Brain pericyte (primary cell): Measurements from ENCODE around the gene SNRPA1.

ENCODE experiments used
- DNase-seq: peaks from one replicate; pipeline ENCODE4 v3.0.0-alpha.2; 2012; ENCODE audit warnings: low read depth, low spot score

SNRPA1 gene

DNA sequence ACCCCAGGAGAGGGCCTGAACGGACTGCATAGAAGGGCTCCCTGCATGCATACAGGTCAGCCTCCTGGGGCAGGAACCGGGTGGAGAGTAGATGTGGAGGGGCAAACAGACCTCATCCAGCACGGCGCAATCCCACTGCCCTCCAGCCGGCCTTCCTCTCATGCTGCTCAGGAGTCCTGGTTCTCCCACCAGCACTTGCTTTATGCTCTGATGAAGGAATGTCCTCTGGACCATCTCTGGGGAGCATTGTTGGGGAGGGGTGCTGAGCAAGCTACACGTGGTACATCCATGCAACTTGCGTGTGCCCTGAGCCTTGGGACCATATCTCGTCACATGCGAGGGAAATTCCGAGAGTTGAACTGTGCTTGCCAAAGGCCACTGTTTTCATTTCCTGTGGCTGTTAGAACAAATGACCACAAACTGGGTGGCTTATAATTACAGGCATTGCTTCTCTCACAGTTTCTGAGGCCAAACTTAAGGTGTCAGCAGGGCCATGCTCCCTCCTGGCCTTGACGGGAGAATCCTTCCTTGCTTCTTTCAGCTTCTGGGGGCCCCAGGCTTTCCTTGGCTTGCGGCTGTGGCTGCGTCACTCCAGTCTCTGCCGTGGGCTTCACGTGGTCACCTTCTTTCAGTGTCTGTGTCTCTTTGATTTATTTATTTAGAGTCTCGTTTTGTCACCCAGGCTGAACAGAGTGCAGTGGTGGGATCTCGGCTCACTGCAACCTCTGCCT is 30.0 kb downstream of the SNRPA1 start:
- no peak for DNase-seq

DNA sequence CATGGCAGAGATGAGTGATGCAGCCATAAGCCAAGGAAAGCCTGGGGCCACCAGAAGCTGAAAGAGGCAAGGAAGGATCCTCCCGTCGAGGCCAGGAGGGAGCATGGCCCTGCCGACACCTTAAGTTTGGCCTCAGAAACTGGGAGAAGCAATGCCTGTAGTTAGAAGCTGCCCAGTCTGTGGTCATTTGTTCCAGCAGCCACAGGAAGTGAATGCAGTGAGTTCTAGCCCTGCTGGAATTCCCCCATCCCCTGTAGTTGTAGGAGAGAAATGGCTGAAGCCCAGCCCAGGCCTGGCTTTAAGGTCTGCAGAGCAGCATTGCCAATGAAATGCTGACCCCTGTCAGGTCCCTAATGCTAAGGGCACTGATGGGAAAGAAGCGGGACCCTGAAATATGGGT is 31.0 kb downstream of the SNRPA1 start:
- DNase-seq: no peak

DNA sequence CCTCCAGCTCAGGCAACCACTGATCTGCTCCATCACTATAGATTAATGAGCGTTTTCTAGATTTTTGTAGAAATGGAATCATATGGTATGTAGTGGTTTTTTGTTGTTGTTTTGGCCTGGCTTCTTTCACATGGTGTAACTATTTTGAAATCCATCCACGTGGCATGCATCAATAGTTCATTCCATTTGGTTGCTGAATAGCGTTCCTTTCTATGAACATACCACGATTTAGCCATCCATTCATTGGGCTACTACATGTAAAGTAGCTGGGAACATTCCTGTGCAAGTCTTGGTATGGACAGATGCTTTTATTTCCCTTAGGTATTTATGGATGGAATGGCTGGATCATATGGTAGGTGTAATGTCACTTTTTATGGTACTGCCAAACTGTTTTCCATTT is 32.5 kb downstream of the SNRPA1 start:
- DNase-seq: no peak

DNA sequence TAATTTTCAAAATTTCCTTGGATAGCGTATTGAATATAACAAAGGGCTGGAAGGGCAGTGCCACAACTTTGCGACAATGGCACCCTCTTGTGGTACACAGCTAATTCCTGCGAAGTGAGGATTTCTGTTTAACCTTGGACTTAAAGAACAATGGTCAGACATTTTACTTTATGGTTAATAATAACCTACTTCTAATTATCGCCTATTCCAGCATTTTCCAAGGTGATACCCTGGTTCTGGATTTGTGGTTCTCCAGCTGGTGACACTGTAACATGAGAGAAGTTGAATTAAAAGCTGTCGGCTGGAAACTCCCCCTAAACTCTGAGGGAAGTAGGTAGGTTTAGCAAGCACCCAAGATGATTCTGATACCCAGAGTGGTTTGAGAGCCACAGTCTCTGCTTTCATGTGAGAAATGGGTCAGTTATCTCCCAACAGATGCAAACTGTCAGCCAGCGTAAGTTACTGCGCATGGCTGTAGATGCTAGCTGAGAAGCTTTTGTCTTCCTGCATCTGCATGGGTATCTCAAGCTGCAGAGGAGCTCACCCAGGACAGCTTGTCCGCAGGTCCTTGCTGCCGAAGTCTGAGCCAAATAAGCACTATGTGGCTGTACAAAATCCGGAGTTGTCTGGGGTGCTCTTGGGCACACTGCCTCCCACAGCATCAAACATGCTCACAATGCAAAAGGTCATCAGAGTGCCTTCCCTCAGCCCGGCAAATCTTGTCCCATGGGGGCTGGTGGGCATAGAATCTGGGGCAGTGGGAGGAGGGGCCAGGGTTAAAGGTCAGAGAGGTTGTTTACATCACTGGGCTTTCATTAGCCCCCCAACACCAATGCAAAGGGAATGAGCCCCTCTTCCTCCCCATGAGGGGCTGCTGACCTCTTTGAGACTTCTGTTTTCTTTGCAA is 36.6 kb downstream of the SNRPA1 start:
- DNase-seq: peak; percentile 55

DNA sequence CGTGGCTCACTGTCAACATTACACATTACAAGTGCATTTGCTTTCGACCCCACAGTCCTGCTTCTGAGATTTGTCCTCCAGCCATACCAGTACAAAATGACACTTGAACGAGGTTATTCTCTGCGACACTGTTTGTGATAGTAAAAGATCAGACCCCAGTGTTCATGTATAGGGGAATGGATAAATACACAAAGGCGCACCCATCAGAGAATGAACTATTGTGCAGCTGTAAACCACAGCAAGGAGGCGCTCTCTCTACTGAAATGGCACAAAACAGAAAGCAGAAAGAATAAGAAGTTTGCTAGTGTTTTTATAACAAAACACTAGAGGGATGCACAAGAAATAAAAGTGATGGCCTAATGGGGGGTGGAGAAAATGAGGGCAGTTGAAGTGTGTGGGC is 38.3 kb downstream of the SNRPA1 start:
- DNase-seq: no peak

DNA sequence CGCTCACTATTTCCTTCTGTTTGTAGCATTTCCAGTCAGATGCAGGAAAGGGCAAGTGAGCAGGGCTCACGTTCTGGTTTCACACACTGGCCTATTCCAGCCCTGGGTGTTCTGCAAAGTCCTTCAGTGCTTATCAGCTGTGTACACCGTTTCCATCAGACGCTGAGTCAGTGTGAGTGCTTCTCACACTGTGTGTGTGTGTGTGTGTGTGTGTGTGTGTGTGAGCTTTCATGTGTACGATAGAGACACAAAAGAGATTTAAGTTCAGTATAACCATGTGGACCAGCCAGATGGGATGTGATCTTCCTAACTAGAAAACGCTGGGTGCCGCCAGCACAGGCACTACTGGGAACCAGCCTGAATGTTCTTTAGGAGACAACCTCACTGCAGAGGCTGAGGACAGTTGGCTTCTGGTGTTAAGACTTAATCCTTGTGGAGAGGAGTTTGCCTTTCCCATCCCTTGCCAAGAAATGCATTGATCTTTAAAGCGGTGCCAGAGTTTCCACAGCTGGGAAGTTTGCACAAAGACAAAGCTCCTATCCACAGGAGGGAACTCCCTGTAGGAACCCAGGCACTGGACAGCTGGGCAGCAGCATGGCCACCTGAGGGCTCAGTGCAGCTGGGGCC is 39.3 kb downstream of the SNRPA1 start:
- DNase-seq: peak; percentile 80

DNA sequence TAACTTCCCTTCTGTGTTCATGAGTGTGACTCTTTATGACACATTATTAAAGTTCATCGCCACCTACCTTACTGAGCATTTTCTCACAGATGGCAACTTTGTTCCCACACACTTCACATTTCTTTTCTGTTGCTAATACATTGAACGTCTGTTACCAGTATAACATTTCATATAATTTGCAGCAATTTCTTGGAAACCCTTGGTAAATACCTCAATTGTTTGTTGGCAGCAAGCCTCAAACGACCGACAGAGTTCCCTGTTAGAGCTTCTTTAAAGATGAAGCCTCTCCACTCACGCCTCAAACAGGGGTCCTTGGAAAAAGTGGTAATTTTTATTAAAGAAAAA is 40.0 kb downstream of the SNRPA1 start:
- DNase-seq: no peak

DNA sequence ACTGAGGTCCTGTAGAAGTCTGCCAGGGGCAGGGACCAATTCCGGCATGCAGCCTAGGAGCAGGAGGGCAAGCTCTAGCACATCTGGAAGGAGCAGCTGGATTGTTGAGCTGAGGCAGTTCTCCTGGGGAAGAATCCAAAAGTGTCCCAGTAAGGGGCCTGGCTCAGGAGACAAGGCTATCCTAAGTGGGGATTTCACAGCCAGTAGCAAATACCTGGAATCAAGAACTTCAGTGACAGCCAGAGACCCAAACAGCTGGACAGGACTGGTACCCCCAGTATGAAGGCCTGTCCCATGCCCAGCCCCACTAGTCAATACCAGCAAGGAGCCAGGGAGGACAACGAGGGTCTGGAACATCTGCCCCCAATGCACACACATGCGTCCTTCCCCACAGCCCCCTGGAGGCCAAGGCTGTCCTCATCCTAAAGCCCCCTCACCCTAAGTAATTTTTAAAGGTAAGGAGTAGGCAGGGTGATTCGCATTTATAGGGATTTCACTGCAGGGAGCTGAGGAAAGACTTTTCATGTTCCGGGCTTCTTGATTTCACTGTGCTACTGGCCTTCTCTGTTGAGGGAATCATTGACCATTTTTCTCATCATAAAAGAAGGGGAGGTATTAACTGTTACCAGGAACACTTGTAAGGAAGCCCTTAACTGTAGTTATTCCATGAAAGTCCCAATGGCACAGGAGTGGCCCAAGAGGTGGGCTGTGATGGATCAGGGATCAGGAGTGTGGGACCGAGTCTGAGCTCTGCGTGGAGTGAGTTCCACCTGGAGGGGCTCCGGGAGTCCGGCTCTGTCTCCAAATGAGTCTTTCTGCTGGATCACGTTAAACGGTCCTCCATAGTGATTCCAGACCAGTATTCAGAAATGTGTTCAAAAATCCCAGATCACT is 40.6 kb downstream of the SNRPA1 start:
- no peak for DNase-seq

DNA sequence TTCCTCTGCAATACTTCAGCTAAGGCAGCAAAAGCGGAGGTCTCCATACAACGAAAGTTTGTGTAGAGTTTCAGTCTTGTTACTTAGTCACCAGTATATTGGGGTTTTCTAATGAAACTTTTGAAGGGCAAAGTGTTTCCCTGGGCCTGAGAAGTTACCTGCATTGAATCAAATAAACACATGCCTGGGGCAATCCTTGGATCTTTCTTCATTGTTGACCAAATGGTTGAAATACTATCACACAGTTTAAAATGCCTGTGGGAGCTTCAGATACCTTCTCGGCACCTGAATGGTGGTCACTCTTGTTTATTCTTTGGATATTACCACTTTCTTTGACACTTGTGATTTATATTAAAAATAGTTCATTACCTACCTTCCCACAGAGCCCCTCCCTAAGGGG is 42.2 kb downstream of the SNRPA1 start:
- DNase-seq: no peak

DNA sequence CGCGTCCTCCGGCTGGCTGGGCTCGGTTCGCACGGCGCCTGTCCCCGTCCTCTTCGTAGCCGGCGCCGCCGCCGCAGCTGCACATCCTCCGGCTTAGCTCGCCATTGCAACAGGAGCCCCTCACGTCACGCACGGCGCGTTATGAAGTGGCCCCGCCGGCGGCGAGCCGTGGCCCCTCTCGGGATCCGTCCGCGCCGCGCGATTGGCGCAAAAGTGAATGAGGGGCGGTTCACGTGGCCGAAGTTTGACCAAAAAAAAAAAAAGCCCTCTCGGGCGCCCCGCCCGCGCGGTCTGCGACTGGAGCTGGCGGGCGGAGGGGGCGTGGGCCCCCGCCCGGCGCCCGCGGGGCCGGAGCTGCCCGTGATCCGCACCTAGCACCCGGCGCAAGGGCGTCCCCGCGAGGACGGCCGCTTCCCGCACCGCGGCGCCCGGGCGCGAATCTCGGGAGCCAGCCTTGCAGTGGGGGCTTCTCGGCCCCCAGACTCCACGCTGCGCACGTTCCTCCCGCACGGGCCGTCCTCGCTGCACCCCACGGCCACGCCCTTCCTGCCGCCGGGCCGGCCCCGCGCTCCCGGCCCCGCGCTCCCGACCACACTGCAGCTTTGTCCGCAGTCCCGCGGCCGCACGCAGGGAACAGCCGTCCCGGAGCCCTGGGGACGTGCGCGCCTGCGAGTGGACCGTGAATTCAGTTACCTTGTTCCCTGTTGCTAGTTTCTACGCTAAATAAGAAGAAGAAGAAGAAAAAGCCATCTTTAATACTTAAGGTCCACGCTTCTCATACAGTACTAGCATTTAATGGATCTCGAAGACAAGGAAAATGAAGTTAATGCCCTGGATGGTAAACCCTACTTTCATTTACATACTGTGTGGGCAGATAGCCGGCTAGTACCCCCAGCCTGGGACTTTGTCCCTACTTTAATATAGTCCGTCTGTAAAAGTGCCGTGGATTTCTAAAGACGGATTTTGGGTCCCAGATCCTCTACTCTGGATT is 42.9 kb downstream of the SNRPA1 start, which contains the start of gene CHSY1:
CHSY1 (minus strand) TSS at position 219 of the 991 bp plus-strand sequence. CDS start 592 bp downstream, outside the sequence.
- peak; percentile 90 for DNase-seq

DNA sequence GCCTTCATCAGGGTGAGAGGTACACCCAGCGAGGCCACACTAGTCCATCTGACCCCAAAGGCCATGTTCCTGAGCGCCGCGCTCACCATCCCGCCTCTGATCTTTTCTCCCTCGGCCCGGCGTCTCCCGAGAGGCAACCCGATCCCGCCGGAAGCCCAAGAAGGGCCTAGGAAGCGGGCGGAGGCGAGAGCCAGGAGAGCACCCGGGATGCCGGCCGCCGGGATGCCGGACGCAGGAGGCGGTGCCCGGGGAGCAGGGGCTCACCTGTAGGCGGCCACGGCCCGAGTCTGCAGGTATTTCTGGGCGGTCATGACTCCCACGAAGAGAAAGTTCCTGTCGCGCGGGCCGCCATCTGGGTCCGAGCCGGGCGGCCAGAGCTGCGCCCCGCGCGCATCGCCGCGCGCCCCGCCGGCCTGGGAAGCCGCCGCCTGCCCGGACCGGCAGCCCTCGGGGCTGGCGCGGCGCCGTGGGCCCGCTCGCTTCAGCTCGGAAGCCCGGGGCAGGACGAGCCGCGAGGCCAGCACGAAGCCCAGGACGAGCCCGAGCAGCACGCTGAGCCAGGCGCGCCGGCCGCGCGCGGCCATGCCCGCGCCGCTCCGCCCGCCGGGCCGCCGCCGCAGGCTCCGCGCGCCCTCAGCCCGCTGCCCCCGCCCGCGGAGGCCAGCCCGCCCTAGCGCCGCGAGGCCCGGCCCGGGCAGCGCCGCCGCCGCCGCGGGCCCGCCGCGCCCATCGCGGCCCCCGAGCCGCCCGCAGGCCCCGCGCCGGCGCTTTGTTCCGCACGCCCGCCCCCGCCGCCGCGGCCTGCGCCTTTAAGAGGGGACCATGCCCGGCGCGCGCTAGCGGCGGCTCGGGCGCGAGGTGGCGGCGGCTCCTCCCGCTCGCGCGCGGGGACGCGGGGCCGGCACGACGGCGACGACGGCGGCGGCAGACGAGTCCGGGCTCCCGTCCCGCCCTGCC is 43.9 kb downstream of the SNRPA1 start:
- no peak for DNase-seq

DNA sequence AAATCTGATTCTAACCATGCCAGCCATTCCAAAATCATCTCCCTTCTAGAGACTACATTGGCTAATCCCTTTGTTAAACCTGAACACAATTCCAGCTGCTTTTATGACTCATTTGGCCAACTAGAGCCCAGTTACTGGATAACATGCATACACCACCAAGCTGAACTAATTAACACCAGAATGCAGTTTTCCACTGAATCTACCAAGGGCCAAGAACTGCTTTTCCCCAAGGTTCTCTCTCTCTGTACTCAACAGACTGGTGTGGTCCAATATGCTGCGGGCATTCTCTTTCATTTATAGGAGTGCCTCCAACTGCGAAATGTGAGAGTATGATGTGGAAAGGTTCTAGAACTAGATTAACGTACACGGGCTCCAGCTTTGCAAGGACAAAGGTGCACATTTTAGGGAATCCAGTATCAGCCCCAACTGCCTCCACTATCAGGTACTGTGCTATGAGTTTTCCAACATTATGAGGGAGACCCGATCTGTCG is 44.7 kb downstream of the SNRPA1 start:
- no peak for DNase-seq

DNA sequence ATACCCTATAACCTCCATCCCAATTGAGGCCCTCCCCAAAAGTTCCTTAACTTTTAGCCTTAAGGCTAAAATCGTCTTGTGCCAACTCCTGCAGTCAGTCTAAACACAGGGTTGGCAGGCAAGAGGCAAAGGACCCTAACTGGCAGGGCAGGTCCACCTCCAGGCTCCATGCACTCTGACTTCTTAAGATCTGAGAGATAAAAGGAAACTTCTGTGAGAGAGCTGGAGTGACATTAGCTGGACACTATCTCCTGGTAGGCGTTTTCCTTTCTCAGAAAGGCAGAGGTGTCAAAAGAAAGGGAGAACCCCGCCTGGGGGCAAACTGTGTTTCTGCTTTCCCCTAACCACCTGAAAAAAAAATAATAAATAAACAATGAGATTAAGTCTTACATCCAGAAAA is 46.8 kb downstream of the SNRPA1 start:
- no peak for DNase-seq

DNA sequence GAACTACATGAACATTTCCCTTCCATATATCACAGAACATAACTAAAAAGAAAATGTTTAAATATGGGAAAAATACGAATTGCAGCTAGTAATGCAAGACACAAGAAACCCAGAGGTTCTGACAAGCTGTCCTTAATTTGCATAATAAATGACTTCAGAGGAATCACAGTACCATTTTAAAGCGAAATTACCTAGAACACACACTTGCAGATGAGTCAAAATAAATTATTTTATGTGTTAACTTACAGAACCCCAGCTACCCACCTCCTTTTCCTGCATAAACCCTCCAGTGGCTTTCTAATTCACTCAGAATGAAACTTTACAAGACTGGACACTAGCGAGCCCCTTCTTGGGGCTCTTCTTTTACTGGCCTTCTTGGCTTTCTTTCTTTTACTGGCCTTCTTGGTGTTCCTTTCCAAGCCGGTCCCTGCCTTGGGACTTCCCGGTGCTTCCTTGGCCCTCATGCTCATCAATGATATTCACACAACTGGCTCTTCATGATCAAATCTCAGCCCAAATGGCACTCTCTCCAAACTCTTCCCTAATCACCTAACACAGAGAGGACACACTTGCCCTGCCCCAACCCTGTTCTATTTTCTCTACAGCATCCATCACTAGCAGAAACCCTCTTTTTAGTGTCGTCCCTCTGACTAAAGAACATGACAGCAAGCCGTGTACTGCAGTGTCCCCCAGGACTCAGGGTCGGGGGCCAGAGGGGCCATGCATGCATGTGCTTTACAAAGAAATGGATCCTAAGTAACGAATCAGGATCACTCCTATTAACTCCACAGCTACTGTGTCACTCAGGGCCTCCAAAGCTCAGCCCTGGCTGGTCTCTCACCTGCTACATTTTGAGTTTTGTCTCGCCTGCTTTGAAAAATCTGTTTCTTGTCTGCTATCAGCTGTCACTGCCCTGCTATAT is 48.0 kb downstream of the SNRPA1 start:
- DNase-seq: no peak

DNA sequence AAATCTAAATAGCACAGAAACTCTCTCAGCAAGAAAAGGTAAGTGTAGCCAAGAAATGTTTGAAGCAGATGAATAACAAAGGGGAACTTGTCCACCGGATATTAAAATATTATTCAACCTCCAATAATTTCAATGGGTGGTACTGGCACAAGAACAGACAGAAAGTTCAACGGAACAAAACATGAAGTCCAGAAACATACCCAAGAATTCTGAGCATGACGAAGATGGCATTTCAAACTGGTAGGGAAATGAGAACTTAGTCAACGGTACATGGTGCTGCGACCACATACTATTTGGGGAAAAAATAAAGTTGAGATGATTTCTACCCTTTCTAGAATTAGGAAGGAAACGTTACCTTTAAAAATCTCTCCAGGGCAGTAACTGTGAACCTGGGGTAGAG is 48.7 kb downstream of the SNRPA1 start:
- no peak for DNase-seq

DNA sequence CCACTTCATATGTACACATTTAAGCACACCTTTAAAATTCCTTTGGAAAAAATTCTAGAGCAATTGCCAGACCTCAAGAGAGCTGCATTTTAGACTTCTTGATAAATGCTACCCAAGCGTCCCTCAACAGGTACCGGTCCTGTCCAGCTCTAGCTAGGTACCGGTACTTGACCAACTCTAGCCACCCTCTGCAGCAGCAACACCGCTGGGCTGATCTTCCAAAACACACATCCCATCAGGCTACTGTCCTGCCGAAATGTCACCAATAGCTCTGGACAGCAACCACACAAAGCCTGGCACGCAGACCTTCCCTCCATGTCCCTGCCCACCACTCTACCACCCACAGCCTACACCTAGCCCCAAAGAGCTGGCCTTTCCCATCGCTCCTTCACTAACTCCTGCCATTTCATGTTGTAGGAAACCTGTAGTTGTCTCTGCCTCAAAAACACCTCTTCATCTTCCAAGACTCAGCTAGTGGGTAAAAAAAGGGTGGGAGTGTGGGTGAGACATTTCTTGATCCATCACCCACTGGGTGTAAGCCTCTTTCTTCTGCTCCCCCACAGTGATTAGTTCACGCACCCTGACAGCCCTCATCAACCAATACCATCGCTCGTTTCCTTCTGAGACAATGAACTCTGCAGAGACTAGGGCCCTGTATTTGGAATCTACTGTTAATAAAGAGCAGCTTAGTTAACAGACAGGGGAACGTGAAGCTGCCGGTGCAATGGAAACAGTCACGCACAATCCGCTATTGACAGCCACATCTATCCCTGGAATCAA is 50.0 kb downstream of the SNRPA1 start:
- DNase-seq: no peak
